Suppressor macrophage treated with lipopolysaccharide for 1 hour (primary cell): ENCODE data around the gene USP6.
"Not testable (repeated sequence)": the region's sequence is repeated elsewhere in the genome, so short reads cannot be mapped to it uniquely, and the experiment has no call there.

Source experiments
- DNase-seq, 3 donors: peaks; one replicate each; pipeline ENCODE4 v3.0.0-alpha.2; 2020 to 2022

USP6 gene

GRCh38 chr17:5200360-5200759 is 84.5 kb downstream of the USP6 start:
- no peak for DNase-seq

GRCh38 chr17:5201011-5201410 is 85.2 kb downstream of the USP6 start:
- no peak for DNase-seq

GRCh38 chr17:5203178-5203907 is 87.5 kb downstream of the USP6 start:
- no peak for DNase-seq

- DNase-seq, result peak in 2 of 3 donors; percentile 21 to 28
Observed at GRCh38 chr17:5203908-5204294, 88.1 kb downstream of the USP6 start.

GRCh38 chr17:5209396-5209795 is 93.6 kb downstream of the USP6 start:
- peak in 2 of 3 donors; percentile 19 to 34 for DNase-seq

GRCh38 chr17:5210091-5210490 is 94.3 kb downstream of the USP6 start:
- no peak for DNase-seq

- peak; percentile 48 to 72 (median 61) for DNase-seq
Observed at GRCh38 chr17:5210614-5211252, 94.9 kb downstream of the USP6 start.

- peak; percentile 47 to 75 (median 72) for DNase-seq
Observed at GRCh38 chr17:5211458-5211857, 95.6 kb downstream of the USP6 start.

- DNase-seq, result not testable (repeated sequence)
Observed at GRCh38 chr17:5217562-5217961, 101.7 kb downstream of the USP6 start.

- no peak for DNase-seq
Observed at GRCh38 chr17:5219536-5219935, 103.7 kb downstream of the USP6 start.

- DNase-seq, result no peak
Observed at GRCh38 chr17:5220074-5220473, 104.2 kb downstream of the USP6 start.

- DNase-seq, result not testable (repeated sequence)
Observed at GRCh38 chr17:5221912-5222311, 106.1 kb downstream of the USP6 start.
